VCaP (cell line): ENCODE data around the gene USH2A.

ENCODE experiments used
- H3K27ac ChIP-seq: fragments of 450-650 bp; 2 replicates; pipeline ENCODE4 v1.5.1; 2017
- CTCF ChIP-seq: fragments of 450-650 bp; conservative IDR thresholded peaks from 2 replicates; pipeline ENCODE4 v1.5.1; 2017; ENCODE audit warnings: mild to moderate bottlenecking, moderate library complexity

The USH2A gene

GRCh38 chr1:215645182-215645581 lies 778.1 kb downstream of the USH2A start:
- TF ChIP-seq CTCF: no peak
- no peak overlapping the region for H3K27ac ChIP-seq

GRCh38 chr1:215643592-215644321 lies 779.5 kb downstream of the USH2A start:
- TF ChIP-seq CTCF: no peak
- no peak overlapping the region for H3K27ac ChIP-seq

GRCh38 chr1:215640429-215641148 lies 782.7 kb downstream of the USH2A start:
- H3K27ac ChIP-seq: no peak overlapping the region
- TF ChIP-seq CTCF: no peak

GRCh38 chr1:215637041-215637573 lies 786.1 kb downstream of the USH2A start:
- TF ChIP-seq CTCF: no peak
- H3K27ac ChIP-seq: peak overlapping the region; percentile 56

DNA sequence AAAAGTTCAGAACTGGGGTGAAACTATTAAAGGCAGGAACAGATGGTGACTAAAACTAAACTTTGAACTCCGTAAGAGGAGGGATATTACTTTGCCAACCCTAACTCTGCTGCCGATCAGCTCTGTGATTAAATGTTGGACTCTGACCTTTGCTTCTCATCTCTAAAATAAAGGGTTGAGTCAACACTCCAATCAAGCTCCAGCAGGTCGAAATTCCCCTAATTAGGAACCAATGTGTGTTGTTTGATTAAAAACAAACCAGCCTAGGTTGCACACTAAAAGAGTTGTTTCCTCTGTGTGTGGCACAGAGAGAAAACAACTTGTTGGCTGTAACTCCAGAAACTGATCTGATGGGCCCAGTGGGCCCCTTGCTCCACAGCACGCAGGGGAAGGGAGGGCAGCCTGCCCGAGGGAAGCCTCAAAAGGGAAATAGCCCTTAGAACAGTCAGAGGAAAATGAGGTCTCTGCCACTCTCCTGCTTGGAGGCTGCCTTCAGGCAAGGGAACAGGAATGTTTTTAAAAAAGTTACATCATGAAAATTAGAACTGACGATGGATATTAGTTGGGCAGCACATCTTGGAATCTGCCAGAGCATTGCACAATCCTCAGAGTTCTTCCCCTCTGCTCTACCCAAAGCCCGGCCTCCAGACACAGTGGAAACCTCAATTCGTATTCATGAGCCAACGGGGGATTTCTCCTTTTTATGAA lies 786.8 kb downstream of the USH2A start:
- H3K27ac ChIP-seq: peak overlapping the region; percentile 56
- no peak for TF ChIP-seq CTCF

DNA sequence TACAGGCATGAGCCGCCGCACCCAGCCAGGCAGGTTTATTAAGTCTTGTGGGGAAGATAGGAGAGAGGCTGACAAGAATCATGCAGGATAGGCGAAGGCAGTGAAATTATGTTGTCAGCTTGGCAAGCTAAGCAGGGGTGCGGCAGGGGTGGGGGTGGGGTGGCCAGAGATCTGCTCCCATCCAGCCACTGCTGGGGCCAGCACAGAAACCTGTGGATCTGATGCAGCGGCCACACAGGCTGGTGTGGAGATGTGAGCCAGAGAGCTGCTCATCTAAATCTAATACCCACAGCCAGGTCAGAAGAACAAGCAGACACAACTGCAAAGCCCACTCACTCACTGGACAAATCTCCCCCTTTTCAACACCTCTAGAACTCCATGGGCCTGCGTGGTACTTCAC lies 787.4 kb downstream of the USH2A start:
- TF ChIP-seq CTCF: no peak
- H3K27ac ChIP-seq: no peak overlapping the region

DNA sequence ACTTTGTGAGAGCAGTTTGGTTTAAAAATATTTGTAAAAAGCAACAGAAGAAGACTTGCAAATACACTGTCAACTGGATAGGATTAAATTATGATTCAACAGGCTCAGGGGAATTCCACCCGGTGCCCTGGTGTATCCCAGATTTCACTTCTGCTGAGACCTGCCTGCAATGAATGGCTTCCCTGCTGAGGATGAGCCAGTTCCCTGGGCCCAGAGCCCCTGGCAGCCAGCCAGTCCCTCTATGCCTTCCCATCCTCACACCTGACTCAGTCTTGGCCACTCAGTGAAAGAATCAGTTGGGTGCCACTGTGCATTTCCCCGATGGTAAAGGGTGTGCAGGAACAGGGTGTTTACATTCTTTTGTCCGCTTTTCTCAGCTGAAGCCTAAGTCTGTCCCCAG lies 791.8 kb downstream of the USH2A start:
- TF ChIP-seq CTCF: no peak
- H3K27ac ChIP-seq: no peak overlapping the region
